H1 (cell line): ENCODE measurements around the gene SCAPER. TPM values are rescaled to one million over a fixed set of nuclear protein-coding genes. Genes with fewer than 3 reads are reported as not detected.

Experiments used
- CTCF ChIA-PET: fragments of 300-600 bp; sonication (Branson Sonifier 250); formaldehyde crosslinking; loops from one replicate; lab custom pipeline; 2021; ENCODE audit not compliant: partially characterized antibody; lab: Charles Lee
- POLR2A ChIA-PET: fragments of 300-600 bp; sonication (Branson Sonifier 250); formaldehyde crosslinking; loops from one replicate; lab custom pipeline; 2021; ENCODE audit warnings: inconsistent platforms; ENCODE audit not compliant: partially characterized antibody; lab: Charles Lee
- DNase-seq, 2 experiments: peaks; one replicate each; pipeline versions ENCODE4 v3.0.0 to v3.0.0-alpha.2; 2010 to 2022; ENCODE audit warnings: low spot score in 2 of 2, low read depth in 1 of 2, mixed read lengths in 1 of 2
- FAIRE-seq: peaks from 2 replicates; lab custom pipeline; 2011; peaks lifted over from hg19 to GRCh38; lab: Jason Lieb, UNC
- H2AFZ ChIP-seq: 2 replicates; pipeline ENCODE4 v1.8.1; 2012; ENCODE audit warnings: low read length, inconsistent platforms
- H2AK5ac ChIP-seq: 2 replicates; pipeline ENCODE4 v1.6.1; 2013; ENCODE audit warnings: low read depth, low read length
- H2BK120ac ChIP-seq: replicated peaks from 2 replicates; pipeline ENCODE3; 2013; ENCODE audit warnings: low read depth, low read length, inconsistent platforms
- H2BK12ac ChIP-seq: 2 replicates; pipeline ENCODE4 v1.6.1; 2013; ENCODE audit warnings: low read depth, low read length
- H2BK15ac ChIP-seq: 2 replicates; pipeline ENCODE4 v1.6.1; 2013; ENCODE audit warnings: low read length
- H2BK20ac ChIP-seq: 2 replicates; pipeline ENCODE4 v1.6.1; 2013; ENCODE audit warnings: low read length
- H2BK5ac ChIP-seq: 2 replicates; pipeline ENCODE4 v1.6.1; 2013; ENCODE audit warnings: low read depth, low read length
- H3K14ac ChIP-seq: 2 replicates; pipeline ENCODE4 v1.6.1; 2013; ENCODE audit warnings: inconsistent platforms; ENCODE audit not compliant: insufficient read length
- H3K18ac ChIP-seq: 2 replicates; pipeline ENCODE4 v1.6.1; 2013; ENCODE audit warnings: low read length; ENCODE audit errors: extremely low read depth
- H3K23ac ChIP-seq: 2 replicates; pipeline ENCODE4 v1.6.1; 2013; ENCODE audit warnings: inconsistent platforms; ENCODE audit not compliant: insufficient read length
- H3K23me2 ChIP-seq: 2 replicates; pipeline ENCODE4 v1.6.1; 2013; ENCODE audit warnings: low read depth, low read length
- H3K27ac ChIP-seq: 2 replicates; pipeline ENCODE4 v1.6.1; 2011; ENCODE audit warnings: low read depth, low read length, inconsistent platforms
- H3K27me3 ChIP-seq, 4 experiments: replicated peaks in 1 of 4; 1 replicate in 1 of 4; 2 replicates in 3 of 4; pipeline versions ENCODE4 v1.6.1 to v1.8.1; 2011 to 2013; ENCODE audit warnings: low read length in 3 of 4, mild to moderate bottlenecking in 3 of 4, inconsistent platforms in 2 of 4, mixed read lengths in 2 of 4, moderate library complexity in 1 of 4; ENCODE audit not compliant: control insufficient read depth in 3 of 4, insufficient read depth in 3 of 4; ENCODE audit errors: extremely low read depth in 1 of 4
- H3K36me3 ChIP-seq, 4 experiments: 2 replicates each; pipeline versions ENCODE4 v1.6.1 to v1.8.1; 2011 to 2013; ENCODE audit warnings: mild to moderate bottlenecking in 4 of 4, low read length in 3 of 4, moderate library complexity in 2 of 4, control low read depth in 1 of 4, inconsistent platforms in 1 of 4; ENCODE audit not compliant: insufficient read depth in 4 of 4, control insufficient read depth in 2 of 4
- H3K4ac ChIP-seq: replicated peaks from 2 replicates; pipeline ENCODE3; 2013; ENCODE audit warnings: low read length, low read depth, mixed read lengths, inconsistent platforms; ENCODE audit not compliant: insufficient read length
- H3K4me1 ChIP-seq, 4 experiments: replicated peaks in 1 of 4; 1 replicate in 1 of 4; 2 replicates in 3 of 4; pipeline versions ENCODE4 v1.6.1 to v1.8.1; 2011 to 2013; ENCODE audit warnings: low read length in 3 of 4, inconsistent platforms in 2 of 4, mixed read lengths in 1 of 4; ENCODE audit not compliant: insufficient read depth in 4 of 4, control insufficient read depth in 3 of 4
- H3K4me2 ChIP-seq, 2 experiments: 2 replicates each; pipeline versions ENCODE4 v1.6.1 to v1.8.1; 2011 to 2013; ENCODE audit warnings: low read depth in 2 of 2, low read length in 2 of 2, control low read depth in 1 of 2, inconsistent platforms in 1 of 2, mild to moderate bottlenecking in 1 of 2; ENCODE audit not compliant: insufficient read depth in 1 of 2
- H3K4me3 ChIP-seq, 4 experiments: fragments of 200-600, 300-600 bp in 1 of 4; sonication (generic), shearing (Covaris generic), sonication (Bioruptor Twin) in 1 of 4; 2 replicates each; pipeline versions ENCODE4 v1.5.1 to v1.8.1; 2011 to 2016; ENCODE audit warnings: low read length in 4 of 4, low read depth in 3 of 4, control low read depth in 2 of 4, inconsistent platforms in 2 of 4, mild to moderate bottlenecking in 2 of 4, mixed read lengths in 1 of 4, moderate library complexity in 1 of 4; ENCODE audit not compliant: insufficient read depth in 2 of 4; ENCODE audit errors: extremely low read depth in 1 of 4
- H3K56ac ChIP-seq: replicated peaks from 2 replicates; pipeline ENCODE3; 2013; ENCODE audit warnings: low read depth, mild to moderate bottlenecking, mixed read lengths, low read length, inconsistent platforms; ENCODE audit not compliant: insufficient read length
- H3K79me1 ChIP-seq: 2 replicates; pipeline ENCODE4 v1.6.1; 2013; ENCODE audit warnings: low read depth, low read length, control low read depth
- H3K79me2 ChIP-seq, 2 experiments: 2 replicates each; pipeline versions ENCODE4 v1.6.1 to v1.8.1; 2012 to 2013; ENCODE audit warnings: low read length in 2 of 2, mild to moderate bottlenecking in 2 of 2, inconsistent platforms in 1 of 2; ENCODE audit not compliant: insufficient read depth in 2 of 2, control insufficient read depth in 1 of 2
- H3K9ac ChIP-seq, 4 experiments: replicated peaks in 1 of 4; 1 replicate in 1 of 4; 2 replicates in 3 of 4; pipeline versions ENCODE4 v1.6.1 to v1.8.1; 2011 to 2013; ENCODE audit warnings: low read depth in 3 of 4, low read length in 3 of 4, control low read depth in 2 of 4, mild to moderate bottlenecking in 2 of 4, moderate library complexity in 2 of 4, inconsistent platforms in 1 of 4; ENCODE audit errors: extremely low read depth in 1 of 4
- H3K9me3 ChIP-seq, 2 experiments: 2 replicates each; pipeline versions ENCODE4 v1.6.1 to v1.8.1; 2012 to 2013; ENCODE audit warnings: mild to moderate bottlenecking in 2 of 2, moderate library complexity in 2 of 2, control low read depth in 1 of 2, inconsistent platforms in 1 of 2, low read depth in 1 of 2, low read length in 1 of 2, mixed read lengths in 1 of 2; ENCODE audit not compliant: insufficient read depth in 2 of 2
- H4K20me1 ChIP-seq, 2 experiments: replicated peaks in 1 of 2; 2 replicates each; pipeline versions ENCODE3 to v1.8.1; 2011 to 2013; ENCODE audit warnings: inconsistent platforms in 2 of 2, low read length in 2 of 2, mild to moderate bottlenecking in 1 of 2; ENCODE audit not compliant: insufficient read depth in 2 of 2, control insufficient read depth in 1 of 2
- H4K5ac ChIP-seq: 2 replicates; pipeline ENCODE4 v1.6.1; 2013; ENCODE audit warnings: low read length, low read depth, mixed read lengths, inconsistent platforms; ENCODE audit not compliant: insufficient read length
- H4K8ac ChIP-seq: 2 replicates; pipeline ENCODE4 v1.8.0; 2013; ENCODE audit warnings: mild to moderate bottlenecking, moderate library complexity, low read length, inconsistent platforms; ENCODE audit not compliant: insufficient read depth; ENCODE audit errors: extremely low read depth
- H4K91ac ChIP-seq: replicated peaks from 2 replicates; pipeline ENCODE3; 2013; ENCODE audit warnings: low read length, mixed read lengths, inconsistent platforms; ENCODE audit not compliant: insufficient read length
- ASH2L ChIP-seq: fragments of 200-600, 300-600 bp; sonication (generic); IDR thresholded peaks from one replicate; pipeline ENCODE4 v1.7.1; 2017; ENCODE audit warnings: low read length
- CBX8 ChIP-seq: fragments of 300-800, 300-1000 bp; sonication (generic); IDR thresholded peaks from 2 replicates; pipeline ENCODE4 v1.7.1; 2016; ENCODE audit warnings: low read depth, low read length, borderline replicate concordance
- GABPA ChIP-seq: IDR thresholded peaks from 2 replicates; pipeline ENCODE4 v1.6.1; 2011; ENCODE audit warnings: mild to moderate bottlenecking, low read length, moderate library complexity, borderline replicate concordance; ENCODE audit not compliant: insufficient read depth
- KDM5A ChIP-seq: fragments of 200-600 bp; IDR thresholded peaks from 2 replicates; pipeline ENCODE4 v1.7.1; 2012; ENCODE audit warnings: mild to moderate bottlenecking, low read length, inconsistent platforms, mixed read lengths
- SRF ChIP-seq: IDR thresholded peaks from 2 replicates; pipeline ENCODE4 v1.6.1; 2011; ENCODE audit warnings: mild to moderate bottlenecking, low read depth, low read length, moderate library complexity
- TBP ChIP-seq: IDR thresholded peaks from 2 replicates; pipeline ENCODE4 v1.6.1; 2011; ENCODE audit warnings: low read depth, low read length, improper control_type of control experiment
- WGBS, 2 experiments: shearing (Covaris generic) in 1 of 2; methylation state at CpG; one replicate each; pipeline versions ENCODE4 v1.1.6 to v1.1.7; 2013 to 2015; ENCODE audit warnings: low lambda C conversion rate in 2 of 2, mixed read lengths in 2 of 2, inconsistent platforms in 1 of 2, low coverage in 1 of 2, missing lambda C conversion rate in 1 of 2; ENCODE audit not compliant: insufficient replicate concordance in 2 of 2, insufficient coverage in 1 of 2, insufficient read length in 1 of 2; ENCODE audit errors: extremely low coverage in 1 of 2, missing lambda C conversion rate in 1 of 2; 5-methylcytosine and 5-hydroxymethylcytosine counted together
- polyA plus RNA-seq, 7 experiments: library from polyadenylated mRNA; depleted of rRNA in 3 of 7; stranded (reverse) in 5 of 7; unstranded in 2 of 7; fragments of >200 nt in 5 of 7; fragments of 200-250 nt in 2 of 7; gene quantifications; 1 replicate in 5 of 7; 2 replicates in 1 of 7; 4 replicates in 1 of 7; pipeline versions ENCODE4 v1.2.1 to v1.2.3, GENCODE V29; 2011 to 2013; ENCODE audit warnings: missing spikeins in 2 of 7, mixed read lengths in 2 of 7
- total RNA-seq: library from RNA; stranded (reverse); fragmentation: NEBNext Ultra II Directional; extraction: Animal tissue kit (Norgen Biotek cat#: 25700); gene quantifications from 2 replicates; pipeline ENCODE4 v1.2.1, GENCODE V29; 2021

The SCAPER gene
- total and polyA plus RNA-seq, 2 of the 8 experiments (the other 6 are each of a cell fraction or from before 2014, with no cell fraction given) = 1.6 to 6.8 TPM

DNA sequence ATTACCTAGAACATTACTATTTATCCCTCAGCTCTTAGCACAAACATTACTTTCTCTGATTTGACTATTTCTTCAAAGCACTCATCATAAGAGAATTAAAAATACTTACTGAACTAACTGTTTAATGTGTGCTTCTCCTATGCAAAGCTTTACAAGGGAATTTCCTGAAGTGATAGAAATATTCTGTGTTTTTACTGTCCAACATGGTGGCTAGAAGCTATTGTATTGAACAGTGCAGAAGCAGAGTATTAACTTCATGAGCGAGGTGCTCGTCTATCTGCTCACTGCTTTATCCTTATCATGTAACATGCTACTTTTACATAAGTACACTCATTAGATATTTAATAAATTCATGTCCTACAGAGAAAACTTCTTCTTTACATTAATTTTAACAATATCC lies 329.5 kb downstream of the SCAPER start:
- no peak for TF ChIP-seq CBX8
- no peak for TF ChIP-seq SRF
- no peak for TF ChIP-seq TBP
- TF ChIP-seq KDM5A = no peak
- no peak for TF ChIP-seq GABPA
- no peak for TF ChIP-seq ASH2L
- Histone ChIP-seq H2BK5ac (no peak overlapping the region), H2BK20ac (no peak overlapping the region), H2AK5ac (no peak overlapping the region), H3K14ac (no peak overlapping the region), H3K9ac (no peak overlapping the region), H3K4me2 (no peak overlapping the region), H3K36me3 (no peaks in the 10 kb centered on the region), H2BK15ac (no peak overlapping the region), H4K20me1 (no peaks in the 10 kb centered on the region), H3K4ac (no peak overlapping the region), H4K8ac (no peak overlapping the region), H3K4me3 (no peak overlapping the region), H3K27ac (no peak overlapping the region), H3K27me3 (no peaks in the 10 kb centered on the region), H2BK12ac (no peak overlapping the region), H3K56ac (no peak overlapping the region), H3K79me2 (no peaks in the 10 kb centered on the region), H2BK120ac (no peak overlapping the region), H3K23me2 (no peaks in the 10 kb centered on the region), H3K23ac (no peak overlapping the region), H3K79me1 (no peaks in the 10 kb centered on the region), H2AFZ (no peak overlapping the region), H4K91ac (no peak overlapping the region), H3K9me3 (no peaks in the 10 kb centered on the region), H3K4me1 (no peaks in the 10 kb centered on the region), H4K5ac (no peak overlapping the region), H3K18ac (no peak overlapping the region)
- FAIRE-seq (no peak), DNase-seq (no peak)
- CTCF ChIA-PET = interaction anchor here (0.6 to 2.1 kb wide), 3 partner anchors 49 to 1471 kb away, joined by 3 to 5 read pairs (median 3); no protein-coding TSS in a partner anchor
- WGBS, 2 experiments = 100% methylated on average over 2 of the region's 2 CpGs; no CpG with 5 or more reads in 1 of the 2 experiments
- POLR2A ChIA-PET = no interaction called here
